IPS-NIHi11 (cell line): ENCODE measurements around the gene PHLDA3.
"Not testable (repeated sequence)": the region's sequence is repeated elsewhere in the genome, so short reads cannot be mapped to it uniquely, and the experiment has no call there.

Source experiments
- DNase-seq: peaks from one replicate; pipeline ENCODE4 v3.0.0; 2012; ENCODE audit warnings: mixed read lengths, low spot score

PHLDA3 gene

GRCh38 chr1:201503397-201504176 lies 34.6 kb upstream of the PHLDA3 start:
- DNase-seq = peak; percentile 64

GRCh38 chr1:201502511-201502857 lies 33.5 kb upstream of the PHLDA3 start:
- no peak for DNase-seq

- no peak for DNase-seq
Measured at GRCh38 chr1:201501812-201502510, 33.0 kb upstream of the PHLDA3 start.

- no peak for DNase-seq
Measured at GRCh38 chr1:201501144-201501543, 32.2 kb upstream of the PHLDA3 start.

- DNase-seq = peak; percentile 42
Measured at GRCh38 chr1:201500670-201501120, 31.7 kb upstream of the PHLDA3 start.

- no peak for DNase-seq
Measured at GRCh38 chr1:201499795-201500669, 31.0 kb upstream of the PHLDA3 start.

GRCh38 chr1:201499191-201499590 lies 30.2 kb upstream of the PHLDA3 start:
- no peak for DNase-seq

GRCh38 chr1:201498621-201499020 lies 29.6 kb upstream of the PHLDA3 start:
- no peak for DNase-seq

- no peak for DNase-seq
Measured at GRCh38 chr1:201497935-201498509, 29.0 kb upstream of the PHLDA3 start.

GRCh38 chr1:201496296-201496690 lies 27.3 kb upstream of the PHLDA3 start:
- DNase-seq = no peak

- DNase-seq = no peak
Measured at GRCh38 chr1:201495551-201496295, 26.7 kb upstream of the PHLDA3 start.

GRCh38 chr1:201493757-201494617 lies 25.0 kb upstream of the PHLDA3 start:
- DNase-seq = no peak

GRCh38 chr1:201493026-201493656 lies 24.2 kb upstream of the PHLDA3 start:
- not testable (repeated sequence) for DNase-seq

- DNase-seq = no peak
Measured at GRCh38 chr1:201491896-201492511, 23.0 kb upstream of the PHLDA3 start.

GRCh38 chr1:201490708-201491131 lies 21.7 kb upstream of the PHLDA3 start:
- no peak for DNase-seq

- no peak for DNase-seq
Measured at GRCh38 chr1:201489643-201490261, 20.8 kb upstream of the PHLDA3 start.

GRCh38 chr1:201488830-201489589 lies 20.0 kb upstream of the PHLDA3 start:
- no peak for DNase-seq

- DNase-seq = no peak
Measured at GRCh38 chr1:201487742-201488141, 18.8 kb upstream of the PHLDA3 start.
